Neuron (in vitro differentiated cells): Measurements from ENCODE around the gene MRPL52.

ENCODE experiments used
- H2AFZ ChIP-seq: one replicate; pipeline ENCODE4 v1.6.1; 2013; ENCODE audit warnings: low read depth, mild to moderate bottlenecking, inconsistent platforms, low read length, moderate library complexity
- H3K27me3 ChIP-seq: one replicate; pipeline ENCODE4 v1.6.1; 2013; ENCODE audit warnings: low read length; ENCODE audit not compliant: insufficient read depth
- H3K36me3 ChIP-seq: one replicate; pipeline ENCODE4 v1.6.1; 2013; ENCODE audit warnings: low read length; ENCODE audit not compliant: insufficient read depth
- H3K4me1 ChIP-seq: one replicate; pipeline ENCODE4 v1.6.1; 2013; ENCODE audit warnings: low read length; ENCODE audit not compliant: insufficient read depth
- H3K4me3 ChIP-seq: 2 replicates; pipeline ENCODE4 v1.5.1; 2013; ENCODE audit warnings: mild to moderate bottlenecking, low read length, moderate library complexity
- H3K9me3 ChIP-seq: one replicate; pipeline ENCODE4 v1.6.1; 2013; ENCODE audit warnings: low read length

Gene MRPL52

GRCh38 chr14:22861651-22862050 is 32.0 kb downstream of the MRPL52 start:
- H3K9me3 ChIP-seq, result peaks cover 5% of the 10 kb centered on the region
- H3K36me3 ChIP-seq, result no peaks in the 10 kb centered on the region
- no peak overlapping the region for H2AFZ ChIP-seq
- H3K4me3 ChIP-seq, result no peak overlapping the region
- H3K27me3 ChIP-seq, result no peaks in the 10 kb centered on the region
- H3K4me1 ChIP-seq, result no peaks in the 10 kb centered on the region

- Histone ChIP-seq H3K36me3 (no peaks in the 10 kb centered on the region), H3K9me3 (peaks cover 3% of the 10 kb centered on the region), H3K4me3 (no peak overlapping the region), H3K27me3 (no peaks in the 10 kb centered on the region), H2AFZ (no peak overlapping the region), H3K4me1 (no peaks in the 10 kb centered on the region)
These were observed 35.3 kb downstream of the MRPL52 start for GRCh38 chr14:22864979-22865378.

- no peak overlapping the region for H3K4me3 ChIP-seq
- H3K9me3 ChIP-seq, result peaks cover 3% of the 10 kb centered on the region
- no peaks in the 10 kb centered on the region for H3K27me3 ChIP-seq
- H3K36me3 ChIP-seq, result no peaks in the 10 kb centered on the region
- H3K4me1 ChIP-seq, result peaks cover 3% of the 10 kb centered on the region
- H2AFZ ChIP-seq, result no peak overlapping the region
These were observed 36.0 kb downstream of the MRPL52 start for GRCh38 chr14:22865424-22866405.

GRCh38 chr14:22866874-22867273 is 37.2 kb downstream of the MRPL52 start:
- Histone ChIP-seq H2AFZ (no peak overlapping the region), H3K4me1 (peaks cover 7% of the 10 kb centered on the region), H3K27me3 (no peaks in the 10 kb centered on the region), H3K36me3 (no peaks in the 10 kb centered on the region), H3K4me3 (no peak overlapping the region), H3K9me3 (peaks cover under 1% of the 10 kb centered on the region)

- Histone ChIP-seq H2AFZ (peak overlapping the region; percentile 44), H3K36me3 (peaks cover 10% of the 10 kb centered on the region), H3K4me1 (peaks cover 11% of the 10 kb centered on the region), H3K4me3 (peak overlapping the region; percentile 55), H3K27me3 (no peaks in the 10 kb centered on the region), H3K9me3 (no peaks in the 10 kb centered on the region)
These were observed 41.1 kb downstream of the MRPL52 start for GRCh38 chr14:22870811-22871223.

- Histone ChIP-seq H3K27me3 (no peaks in the 10 kb centered on the region), H3K4me1 (peaks cover 11% of the 10 kb centered on the region), H2AFZ (peak within 1 kb of the TSS; percentile 44), H3K36me3 (peaks cover 16% of the 10 kb centered on the region), H3K9me3 (no peaks in the 10 kb centered on the region), H3K4me3 (peak within 1 kb of the TSS; percentile 55)
These were observed 41.7 kb downstream of the MRPL52 start, which contains the start of gene LRP10 for GRCh38 chr14:22871224-22872032. LRP10 (plus strand) TSS chr14:22871740; CDS start chr14:22872304, 564 bp downstream.

GRCh38 chr14:22872033-22872832 is 42.5 kb downstream of the MRPL52 start:
- Histone ChIP-seq H3K4me3 (peak overlapping the region; percentile 55), H3K36me3 (peaks cover 20% of the 10 kb centered on the region), H3K27me3 (no peaks in the 10 kb centered on the region), H3K9me3 (no peaks in the 10 kb centered on the region), H2AFZ (peak overlapping the region; percentile 44), H3K4me1 (peaks cover 11% of the 10 kb centered on the region)

- Histone ChIP-seq H3K4me1 (peaks cover 11% of the 10 kb centered on the region), H2AFZ (no peak overlapping the region), H3K4me3 (peak overlapping the region; percentile 55), H3K9me3 (no peaks in the 10 kb centered on the region), H3K27me3 (no peaks in the 10 kb centered on the region), H3K36me3 (peaks cover 20% of the 10 kb centered on the region)
These were observed 43.3 kb downstream of the MRPL52 start for GRCh38 chr14:22872833-22873520.

GRCh38 chr14:22875003-22875747 is 45.5 kb downstream of the MRPL52 start:
- Histone ChIP-seq H3K4me3 (no peak overlapping the region), H3K27me3 (no peaks in the 10 kb centered on the region), H3K9me3 (no peaks in the 10 kb centered on the region), H3K4me1 (peaks cover 11% of the 10 kb centered on the region), H3K36me3 (peaks cover 20% of the 10 kb centered on the region), H2AFZ (no peak overlapping the region)

GRCh38 chr14:22875748-22876319 is 46.1 kb downstream of the MRPL52 start:
- no peaks in the 10 kb centered on the region for H3K27me3 ChIP-seq
- peaks cover 20% of the 10 kb centered on the region for H3K36me3 ChIP-seq
- H3K4me1 ChIP-seq, result peaks cover 6% of the 10 kb centered on the region
- H2AFZ ChIP-seq, result no peak overlapping the region
- H3K4me3 ChIP-seq, result no peak overlapping the region
- no peaks in the 10 kb centered on the region for H3K9me3 ChIP-seq

- Histone ChIP-seq H2AFZ (no peak overlapping the region), H3K9me3 (no peaks in the 10 kb centered on the region), H3K36me3 (peaks cover 20% of the 10 kb centered on the region), H3K4me1 (peaks cover 13% of the 10 kb centered on the region), H3K27me3 (no peaks in the 10 kb centered on the region), H3K4me3 (no peak overlapping the region)
These were observed 47.4 kb downstream of the MRPL52 start for GRCh38 chr14:22877000-22877501.
